NCI-H1436 treated with DMSO at 0.1 percent for 48 hours (cell line): Measurements from ENCODE around the gene ANKMY1.
"Not testable (repeated sequence)": the region's sequence is repeated elsewhere in the genome, so short reads cannot be mapped to it uniquely, and the experiment has no call there.

Experiments used
- DNase-seq: peaks from one replicate; lab custom pipeline; 2025; lab: John Stamatoyannopoulos, UW

Gene ANKMY1

DNA sequence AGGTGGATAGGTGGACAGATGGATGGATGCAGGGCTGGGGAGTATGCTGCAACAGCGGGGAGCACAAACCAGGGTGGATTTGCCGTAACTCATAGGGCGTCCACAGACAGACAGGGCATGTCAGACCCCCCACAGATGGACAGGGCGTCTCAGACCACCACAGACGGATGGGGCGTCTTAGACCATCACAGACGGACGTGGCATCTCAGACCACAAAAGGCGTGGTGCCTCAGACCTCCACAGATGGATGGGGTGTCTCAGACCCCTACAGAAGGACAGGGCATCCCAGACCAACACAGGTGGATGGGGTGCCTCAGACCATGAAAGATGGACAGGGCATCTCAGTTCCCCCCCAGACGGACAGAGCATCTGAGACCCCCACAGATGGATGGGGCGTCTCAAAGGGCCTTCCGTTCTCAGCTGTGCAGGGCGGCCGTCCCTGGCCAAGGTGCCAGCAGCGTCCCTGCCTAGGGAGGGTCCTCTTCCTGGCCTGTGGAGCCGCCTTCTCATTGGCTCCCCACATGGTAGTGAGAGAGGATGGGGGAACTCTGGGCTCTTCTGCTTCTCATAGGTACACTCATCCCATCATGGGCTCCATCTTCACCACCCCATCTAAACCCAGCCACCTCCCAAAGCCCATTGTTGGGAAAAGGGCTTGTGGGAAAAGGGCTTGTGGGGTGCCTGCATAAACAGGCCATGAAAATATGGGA is 2.1 kb downstream of the ANKMY1 start:
- DNase-seq = no peak

DNA sequence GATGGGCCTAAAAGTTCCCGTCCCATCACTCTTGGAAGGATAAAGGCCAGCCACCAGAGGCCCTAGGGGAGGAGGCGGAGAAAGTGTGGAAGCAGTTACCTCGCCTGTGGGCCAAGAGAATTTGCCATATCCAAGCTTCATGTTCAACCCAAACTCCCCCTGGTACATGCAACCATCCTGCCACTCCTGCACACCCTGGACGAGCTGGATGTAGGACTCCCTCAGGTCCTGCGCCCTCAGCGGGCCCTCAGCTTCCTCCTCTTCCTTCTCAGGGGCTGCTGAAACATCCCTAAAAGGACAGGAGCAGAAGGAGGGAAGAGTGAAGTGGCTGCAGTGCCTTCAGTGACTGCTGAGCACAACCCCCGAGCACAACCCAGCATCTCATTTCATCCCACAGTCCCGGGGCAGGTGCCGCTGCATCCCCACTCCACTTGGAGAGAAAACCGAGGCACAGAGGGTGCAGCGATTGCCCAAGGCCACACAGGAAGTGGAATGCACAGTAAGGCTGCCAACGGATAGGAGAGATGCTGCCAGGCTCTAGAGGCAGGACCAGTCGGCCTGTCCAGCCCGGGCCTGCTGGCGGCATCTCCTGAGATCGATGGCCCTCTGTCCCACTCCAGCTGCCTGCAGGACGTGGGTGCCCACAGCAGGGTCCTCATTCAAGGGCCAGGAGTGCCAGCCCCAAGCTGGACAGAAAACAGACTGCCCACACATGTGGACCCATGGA is 2.9 kb downstream of the ANKMY1 start:
- DNase-seq = no peak

DNA sequence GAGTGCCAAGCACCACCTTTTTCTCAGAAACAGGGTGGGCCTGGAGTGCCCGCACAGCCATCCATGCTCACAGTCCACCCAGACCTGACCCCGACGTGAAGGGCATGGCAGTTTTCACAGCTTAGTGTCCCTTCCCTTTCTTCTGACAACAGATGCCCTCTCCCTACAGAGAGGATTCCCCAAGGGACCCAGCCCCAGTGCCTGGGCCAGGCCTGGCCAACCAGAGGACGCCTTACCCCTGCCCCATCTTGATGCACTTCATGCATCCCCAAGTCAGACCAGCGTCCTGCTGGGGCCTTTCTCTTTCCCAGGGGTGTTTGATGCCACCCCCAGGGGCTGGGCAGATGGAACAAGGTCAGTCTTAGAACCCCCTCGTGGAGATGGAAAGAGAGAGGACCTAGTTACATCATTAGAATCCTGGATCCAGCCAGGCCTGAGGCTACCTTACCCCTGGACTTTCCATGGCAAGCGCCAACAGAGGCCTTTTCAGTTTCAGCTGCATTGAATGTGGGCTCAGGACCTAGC is 3.8 kb downstream of the ANKMY1 start:
- no peak for DNase-seq

DNA sequence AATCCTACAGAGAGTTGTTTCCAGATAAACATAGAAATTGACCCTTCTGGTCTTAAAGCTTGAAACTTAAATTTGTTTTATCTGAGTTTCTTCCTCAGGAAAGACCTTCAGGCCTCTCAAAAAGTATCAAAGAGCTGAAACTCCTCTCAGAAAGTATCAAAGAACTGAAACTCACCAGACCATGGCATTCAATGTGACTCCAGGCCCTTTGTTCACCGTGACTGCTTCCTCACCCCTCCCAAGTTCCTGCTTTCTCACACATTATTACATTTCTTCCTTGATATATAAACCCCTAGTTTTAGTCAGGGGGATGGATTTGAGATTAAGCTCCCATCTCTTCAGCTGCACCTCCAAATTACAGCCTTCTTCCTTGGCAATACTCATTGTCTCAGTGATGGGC is 6.0 kb downstream of the ANKMY1 start:
- DNase-seq = no peak

DNA sequence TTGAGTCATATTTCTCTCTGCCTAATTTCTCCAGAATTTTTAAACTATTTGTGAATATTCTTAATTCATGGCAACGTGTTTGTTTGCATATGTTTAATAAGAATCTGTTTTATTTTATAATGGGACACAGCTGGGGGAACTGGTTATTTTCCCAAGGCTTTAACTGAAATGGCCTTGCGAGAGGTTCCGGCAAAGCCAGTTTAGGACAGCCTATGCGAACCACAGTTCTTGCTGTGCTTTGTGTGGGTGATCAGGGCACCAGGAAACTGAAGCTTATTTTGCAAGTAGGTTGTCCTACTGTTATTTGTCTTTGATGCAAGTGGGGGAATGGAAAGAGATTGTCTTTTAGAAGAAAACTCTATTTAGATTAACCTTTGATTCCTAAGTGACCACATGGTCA is 6.5 kb downstream of the ANKMY1 start:
- DNase-seq = no peak

DNA sequence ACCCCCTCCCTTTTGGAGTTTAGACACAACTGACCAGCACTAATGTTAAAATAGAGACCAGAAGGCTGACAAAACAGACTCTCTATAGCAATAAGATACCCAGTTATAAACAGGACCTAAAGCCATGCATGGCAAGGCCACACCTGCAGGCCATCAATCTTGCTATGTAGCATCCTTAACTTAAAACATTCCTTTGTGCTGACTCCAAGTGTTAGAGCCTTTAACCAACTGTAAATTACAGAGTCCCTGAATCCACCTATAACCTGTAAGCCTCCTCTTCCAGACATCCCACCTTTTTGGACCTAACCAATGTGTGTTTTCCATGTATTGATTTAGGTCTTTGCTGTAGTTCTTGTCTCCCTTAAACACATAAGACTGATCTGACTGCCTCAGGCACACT is 17.9 kb downstream of the ANKMY1 start:
- DNase-seq = no peak

DNA sequence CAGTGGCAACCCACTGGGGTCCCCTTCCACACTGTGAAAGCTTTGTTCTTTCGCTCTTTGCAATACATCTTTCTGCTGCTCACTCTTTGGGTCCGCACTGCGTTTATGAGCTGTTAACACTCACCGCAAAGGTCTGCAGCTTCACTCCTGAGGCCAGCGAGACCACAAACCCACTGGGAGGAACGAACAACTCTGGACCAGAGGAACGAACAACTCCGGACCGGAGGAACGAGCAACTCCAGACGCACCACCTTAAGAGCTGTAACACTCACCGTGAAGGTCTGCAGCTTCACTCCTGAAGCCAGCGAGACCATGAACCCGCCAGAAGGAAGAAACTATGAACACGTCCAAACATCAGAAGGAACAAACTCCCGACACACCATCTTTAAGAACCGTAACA is 18.7 kb downstream of the ANKMY1 start:
- DNase-seq = not testable (repeated sequence)

DNA sequence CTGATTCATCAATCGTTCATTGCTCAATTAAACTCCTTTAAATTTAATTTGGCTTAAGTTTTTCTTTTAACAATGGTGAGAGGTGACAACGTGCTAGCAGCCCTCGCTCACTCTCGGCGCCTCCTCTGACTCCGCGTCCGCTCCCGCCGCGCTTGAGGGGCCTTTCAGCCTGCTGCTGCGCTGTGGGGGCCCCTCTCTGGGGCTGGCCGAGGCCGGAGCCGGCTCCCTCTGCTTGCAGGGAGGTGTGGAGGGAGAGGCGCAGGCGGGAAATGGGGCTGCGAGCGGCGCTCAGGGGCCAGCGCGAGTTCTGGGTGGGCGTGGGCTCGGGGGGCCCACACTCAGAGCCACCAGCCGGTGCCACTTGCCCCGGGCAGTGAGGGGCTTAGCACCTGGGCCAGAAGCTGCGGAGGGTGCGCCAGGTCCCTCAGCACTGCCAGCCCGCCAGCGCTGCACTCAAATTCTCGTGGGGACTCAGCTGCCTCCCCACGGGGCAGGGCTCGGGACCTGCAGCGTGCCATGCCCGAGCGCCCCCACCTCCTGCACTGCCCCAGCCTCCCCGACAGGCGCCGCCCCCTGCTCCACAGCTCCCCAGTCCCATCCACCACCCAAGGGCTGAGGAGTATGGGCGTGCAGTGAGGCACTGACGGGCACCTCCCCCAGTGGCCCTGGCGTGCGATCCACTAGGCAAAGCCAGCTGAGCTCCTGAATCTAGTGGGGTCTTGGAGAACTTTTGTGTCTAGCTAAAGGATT is 19.6 kb downstream of the ANKMY1 start:
- no peak for DNase-seq

DNA sequence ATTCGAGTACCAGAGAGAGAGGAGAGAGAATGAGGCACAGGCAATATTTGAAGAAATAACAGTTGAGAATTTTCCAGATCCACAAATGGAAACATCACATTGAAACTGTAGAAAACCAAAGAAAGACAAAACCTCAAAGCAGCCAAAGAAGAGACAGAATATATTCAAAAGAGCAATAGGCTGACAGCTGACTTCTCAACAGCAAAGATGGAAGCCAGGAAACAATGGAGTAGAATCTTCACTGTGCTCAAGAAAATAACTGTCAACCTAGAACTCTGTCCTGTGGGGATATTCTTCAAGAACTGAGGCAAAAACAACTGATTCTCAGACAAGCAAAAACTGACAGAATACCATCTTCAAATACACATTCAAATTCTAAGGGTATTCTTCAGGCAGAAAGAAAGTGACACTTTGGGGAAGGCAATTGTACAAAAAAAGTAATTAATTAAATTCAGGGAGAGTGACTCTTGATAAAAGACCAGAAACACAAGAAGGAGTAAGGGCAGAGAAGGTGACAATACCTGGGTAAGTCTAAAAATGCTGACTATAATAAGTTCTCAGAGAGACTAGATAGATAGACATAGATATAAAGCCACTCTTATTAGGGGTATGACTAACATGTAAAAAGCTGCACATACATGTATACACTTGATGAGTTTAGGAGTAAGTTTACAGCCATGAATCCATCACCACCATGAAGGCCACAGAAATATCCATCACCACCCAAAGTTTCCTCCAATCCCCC is 25.6 kb downstream of the ANKMY1 start:
- DNase-seq = no peak

DNA sequence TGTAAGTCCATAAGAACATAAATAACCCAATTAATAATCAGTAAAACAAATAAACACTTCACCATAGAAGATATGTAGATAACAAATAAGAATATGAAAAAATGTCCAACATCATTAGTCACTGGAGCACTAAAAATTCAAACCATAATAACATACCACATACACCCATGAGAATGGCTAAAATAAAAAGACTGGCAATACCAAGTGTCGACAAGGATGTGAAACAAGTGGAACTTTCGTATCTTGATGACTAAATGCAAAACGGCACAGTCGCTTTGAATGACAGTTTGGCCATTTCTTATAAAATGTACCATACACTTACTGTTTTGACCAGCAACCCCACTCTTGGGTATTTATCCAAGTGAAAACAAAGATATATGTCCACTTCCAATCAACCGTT is 26.8 kb downstream of the ANKMY1 start:
- DNase-seq = no peak

DNA sequence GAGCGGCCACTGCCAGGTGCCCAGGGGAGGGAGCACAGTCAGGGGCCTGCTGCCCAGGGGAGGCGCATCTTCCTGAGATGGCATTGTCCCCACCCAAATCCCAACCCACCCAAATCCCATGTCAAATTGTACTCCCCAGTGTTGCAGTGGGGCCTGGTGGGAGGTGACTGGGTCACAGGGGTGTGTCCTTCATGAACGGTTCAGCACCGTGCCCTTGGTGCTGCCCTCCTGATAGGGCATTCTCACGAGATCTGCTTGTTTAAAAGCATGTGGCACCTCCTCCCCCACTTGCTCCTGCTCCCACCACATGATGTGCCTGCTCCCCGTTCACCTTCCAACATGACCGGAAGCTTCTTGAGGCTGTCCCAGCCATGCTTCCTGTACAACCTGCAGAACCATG is 27.6 kb downstream of the ANKMY1 start:
- DNase-seq = no peak

DNA sequence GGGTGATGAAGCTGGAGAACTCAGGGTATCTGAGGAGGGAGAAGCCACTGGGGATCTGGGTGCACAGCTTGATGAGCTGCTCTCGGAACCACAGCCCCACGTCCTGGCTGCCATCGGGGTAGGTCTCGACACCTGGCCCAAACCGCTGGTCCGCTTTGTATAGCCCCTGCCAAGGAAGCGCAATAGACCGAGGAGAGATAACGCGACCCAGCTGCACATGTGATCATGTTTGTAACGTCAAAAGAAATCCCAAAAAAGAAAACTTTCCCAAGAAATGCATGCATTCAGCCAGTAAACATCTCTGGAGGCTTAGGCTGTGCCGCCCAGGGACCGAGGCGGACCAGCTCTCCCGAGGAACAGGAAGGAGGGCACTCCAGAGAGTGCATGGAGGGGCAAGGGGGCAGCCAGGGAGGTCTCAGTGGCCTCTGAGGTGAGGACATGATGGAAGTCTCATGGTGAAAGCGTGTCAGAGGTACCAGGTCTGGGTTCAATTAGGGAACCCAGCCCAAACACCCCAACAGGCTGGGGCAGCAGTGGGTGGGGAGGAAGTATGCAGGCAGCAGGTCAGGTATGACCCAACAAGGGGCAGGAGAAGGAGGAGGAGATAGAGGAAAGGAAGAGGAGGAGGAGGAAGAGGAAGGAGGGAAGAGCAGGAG is 28.3 kb downstream of the ANKMY1 start:
- DNase-seq = no peak

DNA sequence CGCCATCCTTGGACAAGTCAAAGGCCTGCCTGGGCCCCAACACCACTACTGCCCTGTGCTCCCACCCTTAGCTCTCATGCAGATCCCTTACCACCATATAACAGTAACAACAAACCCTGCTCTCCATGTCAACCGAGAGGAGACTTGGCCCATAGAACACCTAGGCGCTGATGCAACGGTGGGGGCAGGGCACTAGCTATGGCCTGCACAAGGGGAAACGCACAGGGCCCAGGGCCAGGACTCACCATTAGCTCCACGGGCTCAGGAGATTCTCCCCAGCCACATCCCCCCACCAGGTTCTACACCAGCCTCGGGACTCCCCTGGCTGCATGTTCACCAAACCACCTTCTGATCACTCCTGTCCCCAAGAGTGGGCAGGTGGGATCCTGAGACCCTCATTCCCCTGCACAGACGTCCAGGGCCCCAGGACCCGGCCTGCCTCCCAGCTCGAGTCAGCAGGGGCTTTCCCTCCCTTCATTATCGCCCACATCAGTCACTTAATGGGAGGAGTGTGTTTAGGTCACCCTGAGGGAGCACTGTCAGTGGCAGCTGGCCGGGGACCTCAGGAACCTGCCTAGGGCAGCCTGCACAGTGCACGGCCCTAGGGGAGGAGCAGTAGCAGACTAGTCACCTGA is 29.3 kb downstream of the ANKMY1 start:
- no peak for DNase-seq

DNA sequence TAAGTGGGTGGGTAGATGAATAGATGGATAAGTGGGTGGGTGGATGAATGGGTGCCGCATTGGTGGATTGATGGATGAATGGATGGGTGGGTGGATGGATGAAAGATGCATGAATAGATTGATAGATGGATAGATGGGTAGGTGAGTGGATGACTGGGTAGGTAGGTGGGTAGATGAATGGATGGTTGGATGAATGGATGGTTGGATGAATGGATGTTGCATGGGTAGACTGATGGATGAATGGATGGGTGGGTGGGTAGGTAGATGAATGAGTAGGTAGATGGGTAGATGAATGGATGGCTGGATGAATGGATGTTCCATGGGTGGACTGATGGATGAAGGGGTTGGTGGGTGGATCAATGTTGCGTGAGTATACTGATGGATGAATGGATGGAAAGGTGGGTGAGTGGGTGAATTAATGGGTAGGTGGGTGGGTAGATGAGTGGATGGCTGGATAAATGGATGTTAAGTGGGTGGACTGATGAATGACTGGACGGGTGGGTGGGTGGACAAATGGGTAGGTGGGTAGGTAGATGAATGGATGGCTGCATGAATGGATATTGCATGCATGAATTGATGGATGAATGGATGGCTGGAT is 30.5 kb downstream of the ANKMY1 start:
- no peak for DNase-seq

DNA sequence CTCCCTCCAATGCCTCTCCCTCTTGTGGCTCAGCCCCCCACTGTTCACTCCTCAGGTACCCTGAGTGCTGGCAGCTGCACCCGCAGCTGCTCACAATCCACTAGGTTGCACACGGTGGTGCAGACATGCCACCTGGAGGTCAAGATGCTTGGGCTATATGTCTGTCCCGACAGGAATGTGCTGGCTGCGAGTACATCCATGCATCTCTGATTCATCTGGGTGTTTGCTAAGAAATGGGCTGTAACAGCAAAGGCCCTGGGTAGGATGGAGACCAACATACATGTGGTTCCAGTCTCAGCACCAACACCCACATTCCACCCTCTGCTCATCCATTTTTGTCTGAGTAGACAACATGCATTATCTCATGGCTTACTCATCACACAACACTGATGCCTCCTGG is 31.3 kb downstream of the ANKMY1 start:
- no peak for DNase-seq

DNA sequence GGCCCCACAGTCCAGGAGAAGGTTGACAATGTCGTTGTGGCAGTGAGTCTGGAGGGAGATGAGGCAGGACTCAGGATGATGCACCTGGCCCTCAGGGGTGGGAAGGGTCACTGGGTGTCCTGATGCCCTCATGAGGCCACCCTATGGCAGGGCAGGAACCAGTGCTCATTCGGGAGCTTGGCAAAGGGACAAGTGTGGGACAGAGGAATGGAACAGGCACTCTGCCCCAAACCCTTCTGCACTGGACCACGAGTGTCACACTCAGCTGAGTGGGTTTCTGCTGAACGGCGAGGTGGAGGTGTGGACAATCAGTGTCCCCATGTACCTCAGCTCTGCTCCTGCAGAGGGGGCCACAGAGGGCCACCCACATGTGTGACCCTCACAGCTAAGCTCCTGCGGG is 32.0 kb downstream of the ANKMY1 start:
- no peak for DNase-seq

DNA sequence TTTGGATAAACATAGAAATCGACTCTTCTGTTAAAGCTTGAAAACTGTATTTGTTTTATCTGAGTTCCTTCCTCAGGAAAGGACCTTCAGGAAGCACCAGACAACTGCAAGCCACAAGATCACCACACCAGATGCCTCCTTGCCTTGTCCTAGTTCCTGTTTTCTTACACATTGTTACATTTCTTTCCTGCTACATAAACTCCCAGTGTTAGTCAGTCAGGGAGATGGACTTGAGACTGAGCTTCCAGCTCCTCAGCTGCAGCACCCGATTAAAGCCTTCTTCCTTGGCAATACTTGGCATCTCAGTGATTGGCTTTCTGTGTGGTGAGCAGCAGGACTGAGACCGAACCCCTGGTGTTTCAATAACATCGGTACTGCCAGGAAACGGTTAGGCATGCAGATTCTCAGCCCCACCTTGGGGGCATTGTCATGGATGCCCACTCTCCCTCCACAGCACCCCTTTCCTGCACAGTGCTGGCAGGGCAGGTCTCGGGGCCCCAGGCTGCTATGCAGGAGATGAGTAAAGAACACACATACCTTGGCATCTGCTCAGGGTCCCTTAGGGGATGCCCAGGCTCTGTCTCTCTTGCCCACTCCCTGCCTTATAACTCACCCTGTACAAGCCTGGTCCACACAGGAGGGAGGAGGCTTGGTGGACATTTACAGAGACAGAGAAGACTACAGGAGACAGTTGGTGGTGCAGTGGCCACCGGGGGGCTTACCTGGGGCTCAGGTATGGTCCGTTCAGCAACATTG is 32.6 kb downstream of the ANKMY1 start:
- DNase-seq = no peak

DNA sequence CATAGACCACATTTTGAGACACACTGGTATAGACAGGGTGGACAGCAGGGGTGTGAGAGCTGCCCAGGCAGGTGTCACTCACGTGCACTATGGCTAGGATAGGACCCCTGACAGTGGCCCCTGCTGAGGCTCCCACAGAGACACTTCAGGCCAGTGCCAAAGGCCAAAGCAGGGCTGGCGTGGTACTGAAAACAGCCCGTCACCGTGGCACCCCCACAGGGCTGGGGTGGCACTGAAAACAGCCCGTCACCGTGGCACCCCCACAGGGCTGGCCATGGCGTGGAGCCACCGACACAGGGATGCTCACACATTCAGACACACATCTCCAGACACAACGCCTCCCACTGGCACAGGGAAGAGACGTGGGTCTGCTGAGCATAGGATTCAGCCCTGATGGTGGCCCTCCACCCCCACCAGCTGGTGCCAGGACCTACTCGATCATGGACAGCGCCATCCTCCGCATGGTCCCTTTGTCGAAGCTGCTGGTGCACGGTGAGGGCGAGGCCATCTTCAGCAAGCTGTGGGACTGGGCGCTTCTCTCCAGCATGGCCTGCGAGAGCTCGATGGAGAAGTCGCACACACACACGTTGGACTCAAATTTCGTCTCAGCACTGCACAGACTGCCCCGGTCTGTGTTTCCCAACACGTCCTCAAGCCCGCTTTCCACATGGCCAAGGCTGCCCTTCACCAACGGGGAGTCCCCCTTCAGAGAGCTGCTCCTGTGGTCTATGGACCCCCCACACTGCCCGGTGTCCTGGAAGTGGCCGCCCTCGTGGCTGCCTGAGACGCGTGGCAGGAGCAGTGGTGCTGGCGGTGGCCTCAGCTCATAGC is 34.1 kb downstream of the ANKMY1 start:
- DNase-seq = no peak

DNA sequence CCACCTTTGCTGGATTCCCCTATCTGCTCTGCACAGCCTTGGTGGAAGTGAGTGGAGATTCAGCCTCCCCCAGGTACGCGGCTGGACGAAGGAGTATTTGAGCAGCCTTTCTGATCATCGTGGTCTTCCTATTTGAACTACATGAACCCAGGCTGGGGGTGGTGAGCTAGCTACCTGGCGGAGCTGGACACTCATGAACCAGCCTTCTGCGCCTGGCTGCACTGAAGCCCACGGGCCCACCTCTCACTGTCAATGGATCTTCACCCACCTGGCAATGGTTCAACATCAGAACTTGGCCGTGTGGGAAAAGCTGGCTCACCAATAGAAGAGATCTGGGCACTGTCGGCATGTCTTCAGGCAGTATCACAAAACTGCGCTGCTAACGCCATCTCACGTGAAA is 35.4 kb downstream of the ANKMY1 start:
- no peak for DNase-seq
